Duodenal mucosa (tissue), 2 donors: ENCODE results near the gene SPPL2B.
"Not testable (repeated sequence)": the region's sequence is repeated elsewhere in the genome, so short reads cannot be mapped to it uniquely, and the experiment has no call there.

Source experiments
- H3K27ac ChIP-seq: one replicate; pipeline ENCODE4 v1.7.0; 2013; ENCODE audit warnings: low read depth, low read length
- H3K27me3 ChIP-seq, 2 donors: one replicate each; pipeline ENCODE4 v1.7.0; 2013; ENCODE audit warnings: low read length in 2 of 2, control low read depth in 1 of 2; ENCODE audit not compliant: insufficient read depth in 2 of 2, control insufficient read depth in 1 of 2
- H3K36me3 ChIP-seq, 2 donors: one replicate each; pipeline ENCODE4 v1.7.0; 2013; ENCODE audit warnings: low read length in 2 of 2, control low read depth in 1 of 2; ENCODE audit not compliant: insufficient read depth in 2 of 2, control insufficient read depth in 1 of 2
- H3K4me1 ChIP-seq, 2 donors: one replicate each; pipeline ENCODE4 v1.7.0; 2013; ENCODE audit warnings: low read length in 2 of 2, control low read depth in 1 of 2; ENCODE audit not compliant: insufficient read depth in 2 of 2, control insufficient read depth in 1 of 2
- H3K4me3 ChIP-seq, 2 donors: one replicate each; pipeline ENCODE4 v1.7.0; 2013; ENCODE audit warnings: low read length in 2 of 2, low read depth in 1 of 2
- H3K9ac ChIP-seq, 2 donors: one replicate each; pipeline ENCODE4 v1.7.0; 2013; ENCODE audit warnings: low read length in 2 of 2, low read depth in 1 of 2
- H3K9me3 ChIP-seq, 2 donors: one replicate each; pipeline ENCODE4 v1.7.0; 2013; ENCODE audit warnings: low read length in 2 of 2, control low read depth in 1 of 2; ENCODE audit not compliant: control insufficient read depth in 1 of 2

SPPL2B gene

DNA sequence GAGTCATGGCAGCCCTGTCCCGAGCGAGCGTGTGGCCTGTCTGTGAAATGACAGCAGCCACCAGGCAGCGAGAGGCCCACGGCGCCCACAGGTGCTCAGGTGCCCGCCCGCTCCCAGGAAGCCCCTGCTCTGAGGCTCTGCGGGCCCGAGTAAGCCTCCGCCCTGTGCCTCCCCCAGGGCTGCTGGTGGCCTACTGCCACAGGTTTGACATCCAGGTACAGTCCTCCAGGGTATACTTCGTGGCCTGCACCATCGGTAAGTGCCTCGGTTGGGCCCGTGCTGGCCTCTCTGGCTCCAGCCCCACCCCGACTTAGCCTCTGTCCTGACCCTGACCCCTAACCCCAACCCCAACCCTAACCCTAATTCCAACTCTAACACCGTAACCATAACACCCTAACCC lies 16.6 kb downstream of the SPPL2B start:
- peaks cover 2 to 3% of the 10 kb centered on the region in 2 donors for H3K4me1 ChIP-seq
- H3K4me3 ChIP-seq: no peak overlapping the region
- no peak overlapping the region for H3K9ac ChIP-seq
- H3K9me3 ChIP-seq: no peaks in the 10 kb centered on the region
- peaks cover 4 to 41% of the 10 kb centered on the region in 2 donors for H3K36me3 ChIP-seq
- no peaks in the 10 kb centered on the region for H3K27me3 ChIP-seq
- no peak overlapping the region for H3K27ac ChIP-seq

DNA sequence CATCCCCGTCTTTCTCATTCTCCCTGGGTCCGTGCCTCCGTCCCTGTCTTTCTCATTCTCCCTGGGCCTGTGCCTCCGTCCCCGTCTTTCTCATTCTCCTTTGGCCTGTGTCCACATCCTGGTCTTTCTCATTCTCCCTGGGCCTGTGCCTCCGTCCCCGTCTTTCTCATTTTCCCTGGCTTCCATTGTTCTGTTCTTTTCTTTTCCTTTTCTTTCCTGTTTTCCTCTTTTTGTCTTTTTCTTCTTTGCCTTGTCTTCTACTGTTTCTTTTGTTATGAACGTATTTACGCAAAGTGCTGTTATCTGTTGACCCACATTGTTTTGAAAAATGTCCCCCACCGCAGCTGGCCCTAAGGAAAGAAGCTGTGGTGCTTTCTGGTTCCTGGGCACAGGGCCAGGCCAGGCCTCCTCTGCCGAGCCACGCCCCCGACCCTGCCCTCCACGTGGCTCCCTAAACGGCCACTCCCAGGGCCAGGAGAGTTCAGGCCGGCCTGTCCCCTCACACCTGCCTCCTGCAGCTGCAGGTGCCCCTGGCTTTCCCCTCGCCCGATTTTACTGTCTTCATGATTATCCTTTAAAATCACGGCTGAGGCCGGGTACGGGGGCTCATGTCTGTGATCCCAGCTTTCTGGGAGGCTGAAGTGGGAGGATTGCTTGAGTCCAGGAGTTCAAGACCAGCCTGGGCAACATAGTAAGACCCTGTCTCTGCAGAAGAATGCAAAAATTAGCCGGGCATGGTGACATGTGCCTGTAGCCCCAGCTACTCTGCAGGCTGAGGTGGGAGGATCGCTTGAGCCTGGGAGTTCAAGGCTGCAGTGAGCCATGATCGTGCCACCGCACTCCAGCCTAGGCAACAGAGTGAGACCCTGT lies 17.5 kb downstream of the SPPL2B start:
- H3K9ac ChIP-seq: no peak overlapping the region
- H3K27me3 ChIP-seq: no peaks in the 10 kb centered on the region
- no peak overlapping the region for H3K4me3 ChIP-seq
- no peaks in the 10 kb centered on the region for H3K9me3 ChIP-seq
- peaks cover 2 to 3% of the 10 kb centered on the region in 2 donors for H3K4me1 ChIP-seq
- H3K27ac ChIP-seq: no peak overlapping the region
- peaks cover 4 to 49% of the 10 kb centered on the region in 2 donors for H3K36me3 ChIP-seq

DNA sequence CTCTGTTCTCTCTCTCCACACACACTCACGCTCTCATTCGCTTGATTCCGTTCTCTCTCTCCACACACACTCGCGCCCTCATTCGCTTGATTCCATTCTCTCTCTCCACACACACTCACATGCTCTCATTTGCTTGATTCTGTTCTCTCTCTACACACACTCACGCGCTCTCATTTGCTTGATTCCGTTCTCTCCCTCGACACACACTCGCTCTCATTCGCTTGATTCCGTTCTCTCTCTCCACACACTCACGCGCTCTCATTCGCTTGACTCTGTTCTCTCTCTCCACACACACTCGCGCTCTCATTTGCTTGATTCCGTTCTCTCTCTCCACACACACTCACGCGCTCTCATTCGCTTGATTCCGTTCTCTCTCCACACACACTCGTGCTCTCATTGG lies 21.3 kb downstream of the SPPL2B start:
- H3K9ac ChIP-seq, H3K4me1 ChIP-seq, H3K9me3 ChIP-seq, H3K4me3 ChIP-seq, H3K27ac ChIP-seq, H3K27me3 ChIP-seq: not testable (repeated sequence)
- H3K36me3 ChIP-seq: peaks cover 0 to 50% of the 10 kb centered on the region in 2 donors

DNA sequence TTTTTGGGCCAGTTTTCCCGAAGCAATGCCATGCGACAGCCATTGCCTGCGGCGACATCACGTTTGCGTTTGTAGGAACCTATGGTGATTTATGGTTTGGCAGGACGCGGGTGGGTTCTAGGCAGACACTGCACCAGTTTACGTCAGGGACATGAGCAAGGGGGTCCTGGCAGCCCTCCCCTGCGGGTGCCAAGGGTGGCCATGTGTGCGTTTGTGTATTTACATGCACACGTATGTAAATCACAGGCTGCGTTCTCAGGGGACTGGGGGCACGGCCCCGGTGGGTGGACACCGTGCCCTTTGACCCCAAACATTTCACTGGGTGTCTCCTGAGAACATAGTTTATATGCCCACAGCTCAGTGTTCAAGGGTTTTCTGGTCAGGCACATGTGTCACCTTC lies 22.2 kb downstream of the SPPL2B start:
- no peaks in the 10 kb centered on the region for H3K9me3 ChIP-seq
- H3K27ac ChIP-seq: no peak overlapping the region
- H3K4me1 ChIP-seq: peaks cover 1 to 2% of the 10 kb centered on the region in 2 donors
- no peaks in the 10 kb centered on the region for H3K27me3 ChIP-seq
- peaks cover 0 to 46% of the 10 kb centered on the region in 2 donors for H3K36me3 ChIP-seq
- no peak overlapping the region for H3K9ac ChIP-seq
- no peak overlapping the region for H3K4me3 ChIP-seq

DNA sequence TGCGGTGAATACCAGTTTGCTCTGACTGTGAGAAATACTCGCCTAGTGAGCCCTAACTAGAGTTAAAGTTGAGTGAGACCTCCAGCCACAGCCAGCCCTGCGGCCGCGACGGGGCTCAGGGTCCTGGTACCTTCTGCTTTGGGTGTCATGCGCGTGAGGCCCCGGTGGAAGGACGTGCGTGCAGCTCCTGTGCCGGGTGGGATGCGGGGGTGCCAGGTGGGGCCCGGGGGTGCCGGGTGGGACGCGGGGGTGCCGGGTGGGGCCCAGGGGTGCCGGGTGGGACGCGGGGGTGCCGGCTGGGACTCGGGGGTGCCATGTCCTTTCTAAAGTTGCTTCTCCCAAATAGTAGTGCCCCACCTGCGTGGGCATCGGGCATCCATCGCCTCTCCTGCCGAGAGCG lies 23.1 kb downstream of the SPPL2B start:
- peaks cover 0 to 46% of the 10 kb centered on the region in 2 donors for H3K36me3 ChIP-seq
- no peak overlapping the region for H3K27ac ChIP-seq
- no peaks in the 10 kb centered on the region for H3K4me1 ChIP-seq
- H3K27me3 ChIP-seq: no peaks in the 10 kb centered on the region
- H3K4me3 ChIP-seq: no peak overlapping the region
- H3K9ac ChIP-seq: no peak overlapping the region
- no peaks in the 10 kb centered on the region for H3K9me3 ChIP-seq

- no peaks in the 10 kb centered on the region for H3K4me1 ChIP-seq
- H3K9ac ChIP-seq: no peak overlapping the region
- peaks cover 0 to 40% of the 10 kb centered on the region in 2 donors for H3K36me3 ChIP-seq
- no peaks in the 10 kb centered on the region for H3K9me3 ChIP-seq
- no peak overlapping the region for H3K27ac ChIP-seq
- no peaks in the 10 kb centered on the region for H3K27me3 ChIP-seq
- H3K4me3 ChIP-seq: no peak overlapping the region
These were observed 23.6 kb downstream of the SPPL2B start for GRCh38 chr19:2352121-2352520.

GRCh38 chr19:2353159-2353886 lies 24.8 kb downstream of the SPPL2B start:
- Histone ChIP-seq H3K4me1 (peaks cover 0 to under 1% of the 10 kb centered on the region in 2 donors), H3K9me3 (no peaks in the 10 kb centered on the region), H3K27me3 (no peaks in the 10 kb centered on the region), H3K9ac (no peak overlapping the region), H3K27ac (no peak overlapping the region), H3K36me3 (peaks cover 0 to 39% of the 10 kb centered on the region in 2 donors), H3K4me3 (no peak overlapping the region)

DNA sequence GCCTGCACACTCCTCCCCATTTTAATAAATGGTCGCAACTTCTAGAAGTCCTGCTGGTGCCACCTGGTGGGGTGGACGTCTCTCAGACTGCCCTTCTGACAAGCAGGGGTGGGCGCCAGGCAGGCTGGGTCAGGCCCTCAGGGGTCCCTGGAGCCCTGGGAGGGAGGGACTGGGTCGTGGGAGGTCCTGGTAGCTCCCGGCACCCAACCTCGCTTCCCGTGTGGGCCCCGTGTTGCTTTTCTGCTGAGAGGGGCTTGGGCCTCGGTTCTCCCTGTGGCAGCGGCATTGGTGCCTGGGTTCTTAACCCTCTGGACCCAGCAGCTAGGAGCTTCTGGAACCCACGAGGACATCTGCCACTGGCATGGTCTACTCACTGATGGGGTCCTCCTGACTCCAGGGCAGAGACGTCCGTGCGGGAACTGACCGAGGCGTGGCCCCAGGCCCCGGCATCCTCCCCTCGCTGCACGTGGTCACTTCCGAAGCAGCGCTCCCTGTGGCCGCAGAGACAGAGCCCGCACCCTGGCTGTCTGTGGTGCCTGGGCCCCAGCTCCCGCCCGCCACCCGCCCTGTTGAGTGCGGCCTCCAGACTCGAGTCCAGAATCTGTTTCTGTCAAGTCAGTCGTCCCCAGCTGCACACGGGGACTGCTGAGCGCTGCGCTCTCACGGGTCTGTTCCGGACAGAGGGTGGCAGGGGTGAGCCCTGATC lies 25.6 kb downstream of the SPPL2B start:
- H3K27me3 ChIP-seq: peaks cover 0 to 7% of the 10 kb centered on the region in 2 donors
- no peaks in the 10 kb centered on the region for H3K9me3 ChIP-seq
- H3K9ac ChIP-seq: no peak overlapping the region
- H3K36me3 ChIP-seq: peaks cover 0 to 32% of the 10 kb centered on the region in 2 donors
- no peak overlapping the region for H3K4me3 ChIP-seq
- peaks cover 5 to 8% of the 10 kb centered on the region in 2 donors for H3K4me1 ChIP-seq
- H3K27ac ChIP-seq: no peak overlapping the region

DNA sequence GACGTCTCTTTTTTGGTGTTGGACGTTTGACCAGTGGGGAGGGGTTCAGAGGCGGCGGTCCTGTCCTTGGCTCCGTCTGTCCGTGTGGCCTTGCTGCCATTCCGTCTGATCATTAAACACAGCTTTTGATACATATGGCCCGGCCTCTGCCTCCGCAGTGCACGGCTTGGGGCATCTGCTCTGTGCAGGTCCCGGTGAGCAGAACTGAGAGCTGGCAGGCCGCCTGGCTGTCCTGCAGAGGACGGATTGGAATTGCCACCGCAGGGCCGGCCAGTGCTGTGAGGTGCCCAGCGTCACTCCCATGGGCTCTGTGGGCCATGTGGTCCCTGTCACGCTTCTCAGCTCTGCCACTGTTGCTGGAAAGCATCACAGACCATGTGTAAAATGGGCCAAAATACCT lies 26.2 kb downstream of the SPPL2B start:
- no peaks in the 10 kb centered on the region for H3K9me3 ChIP-seq
- no peak overlapping the region for H3K4me3 ChIP-seq
- peaks cover 6 to 9% of the 10 kb centered on the region in 2 donors for H3K4me1 ChIP-seq
- peaks cover 0 to 30% of the 10 kb centered on the region in 2 donors for H3K36me3 ChIP-seq
- H3K27me3 ChIP-seq: peaks cover 2 to 11% of the 10 kb centered on the region in 2 donors
- no peak overlapping the region for H3K9ac ChIP-seq
- H3K27ac ChIP-seq: no peak overlapping the region
